Smooth muscle cell (in vitro differentiated cells): ENCODE data around the gene ROBO1. TPM values are rescaled to one million over a fixed set of nuclear protein-coding genes. Genes with fewer than 3 reads are reported as not detected.

Experiments
- DNase-seq: peaks from one replicate; lab custom pipeline; 2025; ENCODE audit not compliant: unreplicated experiment; lab: John Stamatoyannopoulos, UW
- H2AFZ ChIP-seq: fragments of 200-600 bp; sonication (generic); 2 replicates; pipeline ENCODE4 v1.6.0; 2016; ENCODE audit warnings: antibody characterized with exemption, low read depth, mild to moderate bottlenecking
- H3F3A ChIP-seq: fragments of 200-600 bp; sonication (generic); 2 replicates; pipeline ENCODE4 v1.6.0; 2017; ENCODE audit warnings: antibody characterized with exemption, low read depth
- H3K27ac ChIP-seq: fragments of 200-600 bp; sonication (generic); 2 replicates; pipeline ENCODE4 v1.5.1; 2016; ENCODE audit warnings: low read depth, mild to moderate bottlenecking
- H3K27me3 ChIP-seq: fragments of 200-600 bp; sonication (generic); 2 replicates; pipeline ENCODE4 v1.6.1; 2016; ENCODE audit warnings: low read depth, mild to moderate bottlenecking
- H3K36me3 ChIP-seq: fragments of 200-600 bp; sonication (generic); 2 replicates; pipeline ENCODE4 v1.5.1; 2016; ENCODE audit warnings: low read depth
- H3K4me1 ChIP-seq: fragments of 200-600 bp; sonication (generic); 2 replicates; pipeline ENCODE4 v1.5.1; 2016; ENCODE audit warnings: low read depth
- H3K4me2 ChIP-seq: fragments of 200-600 bp; sonication (generic); 2 replicates; pipeline ENCODE4 v1.6.0; 2016; ENCODE audit warnings: mild to moderate bottlenecking
- H3K4me3 ChIP-seq: fragments of 200-600 bp; sonication (generic); 2 replicates; pipeline ENCODE4 v1.5.1; 2016; ENCODE audit warnings: mild to moderate bottlenecking
- H3K79me2 ChIP-seq: fragments of 200-600 bp; sonication (generic); 2 replicates; pipeline ENCODE4 v1.6.0; 2016; ENCODE audit warnings: low read depth, mild to moderate bottlenecking
- H3K9ac ChIP-seq: fragments of 200-600 bp; sonication (generic); 2 replicates; pipeline ENCODE4 v1.6.0; 2016; ENCODE audit warnings: low read depth
- H3K9me3 ChIP-seq: fragments of 200-600 bp; sonication (generic); replicated peaks from 2 replicates; pipeline ENCODE4 v1.5.1; 2016; ENCODE audit warnings: low read depth
- H4K20me1 ChIP-seq: fragments of 200-600 bp; sonication (generic); 2 replicates; pipeline ENCODE4 v1.6.0; 2016; ENCODE audit warnings: low read depth
- CTCF ChIP-seq: fragments of 200-600 bp; sonication (generic); IDR thresholded peaks from 2 replicates; pipeline ENCODE4 v1.5.1; 2017; ENCODE audit warnings: borderline replicate concordance, mild to moderate bottlenecking, antibody characterized with exemption; ENCODE audit not compliant: insufficient read depth, poor library complexity, severe bottlenecking
- WGBS: methylation state at CpG from one replicate; pipeline ENCODE4 v1.1.7; 2016; ENCODE audit warnings: low lambda C conversion rate; 5-methylcytosine and 5-hydroxymethylcytosine counted together
- polyA plus RNA-seq: library from polyadenylated mRNA; unstranded; fragments of >200 nt; fragmentation: Nextera tagmentation; extraction: Ambion mirVana; gene quantifications from 2 replicates; pipeline ENCODE4 v1.2.1, GENCODE V29; 2016
- total RNA-seq: library from RNA; depleted of rRNA; stranded (reverse); fragments of >200 nt; gene quantifications from 2 replicates; pipeline ENCODE4 v1.2.3, GENCODE V29; 2014

The ROBO1 gene
- total and polyA plus RNA-seq, 2 experiments from 2014 or later: 30.5 to 79.5 TPM

DNA sequence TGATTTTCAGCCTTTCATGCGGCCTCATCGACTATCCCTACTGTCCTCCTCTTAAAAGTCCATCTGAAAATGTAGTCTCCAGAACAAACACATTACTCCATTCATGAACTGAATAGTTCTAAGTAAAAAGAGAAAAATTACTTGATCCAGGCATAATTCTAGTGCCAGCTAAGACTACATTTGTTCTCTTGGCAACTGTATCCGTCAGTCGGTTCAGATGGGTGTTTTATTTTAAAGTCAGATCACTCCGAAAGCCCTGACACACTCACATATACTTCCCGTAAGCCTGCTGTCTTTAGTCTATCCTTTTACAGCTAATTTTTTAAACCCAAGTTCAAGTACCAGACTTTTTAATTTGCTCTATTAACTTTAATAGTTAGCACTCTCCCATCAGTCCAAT, 1102.7 kb downstream of the ROBO1 start:
- Histone ChIP-seq H3K9me3 (no peaks in the 10 kb centered on the region), H3K36me3 (no peaks in the 10 kb centered on the region), H3K27ac (no peak overlapping the region), H3F3A (no peaks in the 10 kb centered on the region), H3K9ac (no peak overlapping the region), H3K4me3 (no peak overlapping the region), H3K79me2 (no peaks in the 10 kb centered on the region), H2AFZ (no peak overlapping the region), H3K27me3 (no peaks in the 10 kb centered on the region), H3K4me1 (no peaks in the 10 kb centered on the region), H4K20me1 (no peaks in the 10 kb centered on the region), H3K4me2 (no peak overlapping the region)
- no peak for TF ChIP-seq CTCF
- 93% methylated on average over 6 of the region's 6 CpGs for WGBS
- DNase-seq: no peak

DNA sequence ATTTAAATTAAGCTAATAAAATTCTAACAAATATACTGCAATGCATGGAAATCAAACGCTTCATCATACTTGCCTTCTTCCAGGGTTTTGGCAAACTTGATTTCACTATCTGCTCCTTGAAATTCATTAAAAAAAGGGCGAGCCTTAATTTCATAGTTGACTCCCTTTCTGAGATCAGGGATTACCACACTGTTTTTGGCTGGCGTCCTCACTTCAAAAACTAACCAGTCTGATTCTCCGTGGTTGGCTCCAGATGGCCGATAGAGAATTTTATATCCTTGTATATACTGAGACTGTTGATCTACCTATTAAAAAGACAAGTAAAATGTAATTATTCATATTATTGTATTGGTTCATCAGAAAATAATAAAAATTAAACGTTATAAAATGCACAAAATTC, 1106.8 kb downstream of the ROBO1 start:
- DNase-seq: no peak
- H3K79me2 ChIP-seq: no peaks in the 10 kb centered on the region
- no peaks in the 10 kb centered on the region for H3K4me1 ChIP-seq
- no peak overlapping the region for H3K4me3 ChIP-seq
- WGBS: 90% methylated on average over 6 of the region's 6 CpGs
- TF ChIP-seq CTCF: no peak
- no peaks in the 10 kb centered on the region for H3F3A ChIP-seq
- no peak overlapping the region for H3K4me2 ChIP-seq
- no peak overlapping the region for H3K9ac ChIP-seq
- no peaks in the 10 kb centered on the region for H3K36me3 ChIP-seq
- H3K9me3 ChIP-seq: no peaks in the 10 kb centered on the region
- H4K20me1 ChIP-seq: no peaks in the 10 kb centered on the region
- H3K27ac ChIP-seq: no peak overlapping the region
- no peak overlapping the region for H2AFZ ChIP-seq
- no peaks in the 10 kb centered on the region for H3K27me3 ChIP-seq

- Histone ChIP-seq H3K27me3 (no peaks in the 10 kb centered on the region), H2AFZ (no peak overlapping the region), H4K20me1 (no peaks in the 10 kb centered on the region), H3K36me3 (no peaks in the 10 kb centered on the region), H3K4me1 (no peaks in the 10 kb centered on the region), H3K9ac (no peak overlapping the region), H3K4me3 (no peak overlapping the region), H3K4me2 (no peak overlapping the region), H3F3A (no peaks in the 10 kb centered on the region), H3K27ac (no peak overlapping the region), H3K9me3 (no peaks in the 10 kb centered on the region), H3K79me2 (no peaks in the 10 kb centered on the region)
- 58% methylated on average over 6 of the region's 6 CpGs for WGBS
- peak; percentile 83 for TF ChIP-seq CTCF
- no peak for DNase-seq
These were observed 1108.3 kb downstream of the ROBO1 start for GRCh38 chr3:78659386-78659987.

GRCh38 chr3:78647726-78648125, 1120.1 kb downstream of the ROBO1 start:
- no peak overlapping the region for H3K27ac ChIP-seq
- no peak overlapping the region for H3K4me2 ChIP-seq
- peaks cover 14% of the 10 kb centered on the region for H3K4me1 ChIP-seq
- H2AFZ ChIP-seq: no peak overlapping the region
- H3K79me2 ChIP-seq: no peaks in the 10 kb centered on the region
- no peaks in the 10 kb centered on the region for H3K27me3 ChIP-seq
- no peak for TF ChIP-seq CTCF
- no peaks in the 10 kb centered on the region for H3K36me3 ChIP-seq
- DNase-seq: no peak
- no peaks in the 10 kb centered on the region for H3K9me3 ChIP-seq
- 32% methylated on average over 2 of the region's 2 CpGs for WGBS
- no peaks in the 10 kb centered on the region for H3F3A ChIP-seq
- H4K20me1 ChIP-seq: no peaks in the 10 kb centered on the region
- no peak overlapping the region for H3K4me3 ChIP-seq
- H3K9ac ChIP-seq: no peak overlapping the region
